ENCODE results near the gene B3GNT5.
"Not testable (repeated sequence)": the region's sequence is repeated elsewhere in the genome, so short reads cannot be mapped to it uniquely, and the experiment has no call there.

Gene B3GNT5

GRCh38 chr3:183252973-183253527 is at the start of gene B3GNT5:
Gene B3GNT5 (plus strand): TSS chr3:183253253. CDS start chr3:183269799, 16,546 bp downstream.
- DNase-seq, result peak; percentile 85

GRCh38 chr3:183203670-183204069 is 49.4 kb upstream of the B3GNT5 start:
- DNase-seq, result no peak

GRCh38 chr3:183208260-183208659 is 44.8 kb upstream of the B3GNT5 start:
- DNase-seq, result no peak

- no peak for DNase-seq
Measured at GRCh38 chr3:183208800-183209199, 44.3 kb upstream of the B3GNT5 start.

- DNase-seq, result no peak
Measured at GRCh38 chr3:183210341-183210740, 42.7 kb upstream of the B3GNT5 start.

GRCh38 chr3:183210862-183211341 is 42.2 kb upstream of the B3GNT5 start:
- DNase-seq, result no peak

- DNase-seq, result no peak
Measured at GRCh38 chr3:183211352-183211751, 41.7 kb upstream of the B3GNT5 start.

- no peak for DNase-seq
Measured at GRCh38 chr3:183212096-183212495, 41.0 kb upstream of the B3GNT5 start.

GRCh38 chr3:183212565-183212964 is 40.5 kb upstream of the B3GNT5 start:
- DNase-seq, result no peak

GRCh38 chr3:183213415-183214276 is 39.4 kb upstream of the B3GNT5 start:
- DNase-seq, result no peak

- DNase-seq, result no peak
Measured at GRCh38 chr3:183214277-183214612, 38.8 kb upstream of the B3GNT5 start.

GRCh38 chr3:183215591-183216202 is 37.4 kb upstream of the B3GNT5 start:
- DNase-seq, result no peak

GRCh38 chr3:183217548-183218332 is 35.3 kb upstream of the B3GNT5 start:
- DNase-seq, result no peak

GRCh38 chr3:183218826-183219225 is 34.2 kb upstream of the B3GNT5 start:
- DNase-seq, result no peak

GRCh38 chr3:183220828-183221227 is 32.2 kb upstream of the B3GNT5 start:
- DNase-seq, result no peak

GRCh38 chr3:183222631-183223235 is 30.3 kb upstream of the B3GNT5 start:
- no peak for DNase-seq

- DNase-seq, result no peak
Measured at GRCh38 chr3:183224180-183224970, 28.7 kb upstream of the B3GNT5 start.

- DNase-seq, result no peak
Measured at GRCh38 chr3:183226333-183226890, 26.6 kb upstream of the B3GNT5 start.

GRCh38 chr3:183227586-183227985 is 25.5 kb upstream of the B3GNT5 start:
- DNase-seq, result no peak

GRCh38 chr3:183229178-183229577 is 23.9 kb upstream of the B3GNT5 start:
- DNase-seq, result no peak

- DNase-seq, result not testable (repeated sequence)
Measured at GRCh38 chr3:183230251-183230650, 22.8 kb upstream of the B3GNT5 start.

GRCh38 chr3:183230826-183231225 is 22.2 kb upstream of the B3GNT5 start:
- DNase-seq, result no peak
